GM18867 (cell line): Measurements from ENCODE around the gene DEFB127.
"Not testable (repeated sequence)": the region's sequence is repeated elsewhere in the genome, so short reads cannot be mapped to it uniquely, and the experiment has no call there.

ENCODE experiments used
- ATAC-seq: cut with Tn5 transposase; IDR thresholded peaks from one replicate; pipeline ENCODE4 v1.9.1; 2021; ENCODE audit warnings: mild to moderate bottlenecking, moderate library complexity; ENCODE audit not compliant: unreplicated experiment

Gene DEFB127, protein sequence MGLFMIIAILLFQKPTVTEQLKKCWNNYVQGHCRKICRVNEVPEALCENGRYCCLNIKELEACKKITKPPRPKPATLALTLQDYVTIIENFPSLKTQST

DNA sequence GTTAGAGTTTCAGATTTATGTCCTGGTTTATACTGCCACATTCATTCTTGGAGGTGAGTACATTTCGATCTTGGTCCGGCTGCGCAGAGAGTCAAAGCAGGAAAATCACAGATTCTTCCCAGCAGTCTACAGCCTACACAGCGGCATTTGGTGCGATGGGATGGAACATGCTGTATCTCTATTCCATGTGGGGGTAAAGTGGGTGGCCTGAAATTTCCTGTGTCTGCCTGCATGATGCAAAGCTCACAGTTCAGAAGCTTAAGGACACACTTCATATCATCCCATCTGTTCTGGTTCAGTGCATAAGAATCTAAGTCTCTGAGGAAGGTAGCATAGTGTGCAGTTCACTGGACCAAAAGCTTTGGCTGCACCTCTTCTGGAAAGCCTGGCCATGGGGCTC, at the start of gene DEFB127:
Gene DEFB127 (plus strand): TSS at position 301 of the 400 bp plus-strand sequence. CDS start 91 bp downstream, at position 392.
- ATAC-seq = no peak

DNA sequence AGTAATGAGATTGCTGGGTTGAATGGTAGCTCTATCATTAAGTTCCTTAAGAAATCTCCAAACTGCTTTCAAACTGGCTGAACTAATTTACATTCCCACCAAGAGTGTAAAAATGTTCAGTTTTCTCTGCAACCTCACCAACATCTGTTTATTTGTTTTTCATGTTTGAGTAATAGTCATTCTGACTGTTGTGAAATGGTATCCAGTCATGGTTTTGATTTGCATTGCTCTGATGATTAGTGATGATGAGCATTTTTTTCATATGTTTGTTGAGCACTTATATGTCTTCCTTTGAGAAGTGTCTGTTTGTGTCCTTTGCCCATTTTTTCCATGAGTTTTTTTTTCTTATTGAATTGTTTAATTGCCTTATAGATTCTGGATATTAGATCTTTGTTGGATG, 44.9 kb upstream of the DEFB127 start:
- ATAC-seq = no peak

DNA sequence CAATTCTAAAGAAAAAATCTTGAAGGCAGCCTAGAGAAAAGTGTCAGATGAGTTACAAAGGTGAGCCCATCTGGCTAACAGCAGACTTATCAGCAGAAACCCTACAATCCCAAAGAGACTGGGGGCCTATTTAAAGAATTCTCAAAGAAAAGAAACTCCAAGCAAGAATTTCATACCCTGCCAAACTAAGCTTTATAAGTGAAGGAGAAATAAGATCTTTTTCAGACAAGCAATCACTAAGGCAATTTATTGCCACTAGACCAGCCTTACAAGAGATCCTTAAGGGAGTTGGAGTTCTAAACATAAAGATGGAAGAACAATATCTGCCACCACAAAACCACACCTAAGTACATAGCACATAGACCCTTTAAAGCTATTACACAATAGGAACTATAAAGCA, 39.7 kb upstream of the DEFB127 start:
- ATAC-seq = no peak

DNA sequence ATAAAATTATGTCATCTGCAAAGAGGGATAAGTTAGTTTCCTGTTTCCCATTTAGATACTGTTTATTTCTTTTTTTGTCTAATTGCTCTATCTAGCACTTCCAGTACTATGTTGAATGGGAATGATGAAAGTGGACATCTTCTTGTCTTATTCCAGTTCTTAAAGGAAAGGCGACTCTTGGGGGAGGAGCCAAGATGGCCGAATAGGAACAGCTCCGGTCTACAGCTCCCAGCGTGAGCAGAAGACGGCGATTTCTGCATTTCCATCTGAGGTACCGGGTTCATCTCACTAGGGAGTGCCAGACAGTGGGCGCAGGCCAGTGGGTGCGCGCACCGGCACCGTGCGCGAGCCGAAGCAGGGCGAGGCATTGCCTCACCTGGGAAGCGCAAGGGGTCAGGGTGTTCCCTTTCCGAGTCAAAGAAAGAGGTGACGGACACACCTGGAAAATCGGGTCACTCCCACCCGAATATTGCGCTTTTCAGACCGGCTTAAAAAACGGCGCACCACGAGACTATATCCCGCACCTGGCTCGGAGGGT, 27.4 kb upstream of the DEFB127 start:
- not testable (repeated sequence) for ATAC-seq

DNA sequence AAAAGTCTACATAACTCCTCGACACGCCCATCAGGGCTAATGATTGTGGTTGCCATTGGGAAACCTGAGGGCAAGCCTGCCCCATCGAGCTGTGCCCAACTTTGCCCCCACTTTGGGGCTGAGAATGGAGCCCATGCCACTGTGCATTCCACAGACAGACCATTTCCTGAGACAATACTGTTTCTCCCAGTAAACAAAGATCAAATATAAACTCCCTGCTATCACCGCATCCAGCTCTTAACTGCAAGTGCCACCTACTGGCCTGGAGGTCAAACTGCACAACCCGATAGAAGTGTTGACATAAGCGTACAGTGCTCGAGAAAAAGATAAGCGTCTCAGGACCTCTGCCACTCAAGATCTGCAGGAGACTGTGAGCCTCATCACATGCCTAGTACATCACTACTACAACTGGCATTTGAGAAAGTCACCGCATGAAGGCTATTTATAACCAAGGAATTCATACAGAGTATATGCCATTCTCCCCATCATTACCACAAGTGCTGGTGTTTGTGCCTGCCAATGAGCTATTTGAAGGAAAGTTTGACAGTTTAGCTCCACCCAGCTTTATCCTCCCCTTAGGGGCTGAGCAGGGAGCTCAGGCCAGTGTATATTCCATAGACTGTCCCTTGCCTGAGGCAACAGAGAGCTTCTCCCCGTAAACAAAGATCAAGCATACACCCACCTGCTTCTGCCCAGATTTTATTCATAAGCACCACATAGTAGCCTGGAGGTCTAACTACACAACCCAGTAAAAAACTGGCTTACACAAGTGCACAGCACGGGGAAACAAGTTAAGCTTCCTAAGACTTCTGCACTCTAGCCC, 19.4 kb upstream of the DEFB127 start:
- ATAC-seq = no peak

DNA sequence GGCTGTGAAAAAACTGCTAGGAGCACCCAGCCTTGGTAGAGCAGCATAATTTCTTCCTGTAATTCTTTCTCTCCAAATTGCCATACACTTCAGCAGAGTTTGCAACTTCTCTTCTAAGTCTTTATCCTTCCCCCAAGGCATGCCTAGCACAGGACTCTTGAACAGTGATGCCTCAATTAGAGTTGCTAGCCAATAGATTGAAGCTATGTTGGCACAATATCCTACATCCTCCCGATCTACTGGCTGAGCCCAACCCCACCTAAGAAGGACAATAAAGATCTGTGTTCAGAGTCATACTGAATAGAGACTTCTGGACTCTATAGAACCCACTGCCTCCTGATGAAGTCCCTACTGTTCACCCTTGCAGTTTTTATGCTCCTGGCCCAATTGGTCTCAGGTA, 15.0 kb upstream of the DEFB127 start, which contains the start of gene DEFB126:
Gene DEFB126 (plus strand): TSS at position 301 of the 400 bp plus-strand sequence. CDS start 39 bp downstream, at position 340.
- no peak for ATAC-seq

DNA sequence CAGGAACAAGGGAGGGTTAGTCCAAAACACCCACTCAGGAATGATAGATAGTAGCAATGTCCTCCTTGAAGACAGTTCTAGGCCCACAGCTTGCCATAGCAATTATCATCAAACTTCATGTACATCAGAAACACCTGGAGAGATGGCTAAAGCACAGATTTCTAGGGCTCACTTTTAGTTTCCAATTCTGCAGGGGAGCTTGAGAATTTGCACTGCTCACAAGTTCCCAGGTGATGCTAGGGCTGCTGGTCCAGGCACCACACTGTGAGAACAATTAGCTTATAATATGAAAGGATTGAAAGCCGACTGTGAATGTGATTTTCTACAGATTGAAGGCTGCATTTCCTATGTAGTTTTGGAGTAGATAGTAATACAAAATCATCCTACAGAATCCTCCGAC, 11.4 kb upstream of the DEFB127 start:
- no peak for ATAC-seq

DNA sequence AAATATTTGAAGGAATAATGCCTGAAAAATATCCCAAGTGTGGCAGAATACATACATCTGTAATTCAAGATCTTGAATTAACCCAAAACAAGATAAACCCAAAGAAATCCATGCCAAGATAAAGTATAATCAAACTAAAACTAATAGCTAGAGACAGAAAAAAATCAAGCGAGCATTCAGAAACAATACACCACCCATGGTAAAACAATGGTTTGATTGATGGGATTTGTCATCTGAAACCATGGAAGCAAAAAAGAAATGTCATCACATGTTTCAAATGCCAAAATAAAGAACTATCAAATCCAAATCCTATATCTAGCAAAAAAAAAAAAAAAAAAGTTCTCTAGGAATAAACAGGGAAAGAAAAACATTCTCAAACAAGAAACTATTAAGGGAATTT, 5.1 kb upstream of the DEFB127 start:
- ATAC-seq = no peak

DNA sequence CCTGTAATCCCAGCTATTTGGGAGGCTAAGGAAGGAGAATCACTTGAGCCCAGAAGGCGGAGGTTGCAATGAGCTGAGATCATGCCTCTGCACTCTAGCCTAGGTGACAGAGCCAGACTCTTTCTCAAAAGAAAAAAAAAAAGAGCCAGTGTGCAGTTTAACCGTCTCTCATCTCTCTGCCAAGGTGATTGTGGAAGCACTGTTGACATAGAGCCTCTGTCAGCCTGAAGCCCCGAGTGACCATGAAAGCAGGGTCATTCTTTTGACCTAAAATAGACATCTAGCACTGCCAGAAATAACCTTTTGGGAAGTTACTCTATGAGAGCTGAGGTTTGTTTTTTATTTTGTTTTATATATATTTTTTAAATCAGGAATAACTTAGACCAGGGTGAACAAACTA, 7.4 kb downstream of the DEFB127 start:
- no peak for ATAC-seq

DNA sequence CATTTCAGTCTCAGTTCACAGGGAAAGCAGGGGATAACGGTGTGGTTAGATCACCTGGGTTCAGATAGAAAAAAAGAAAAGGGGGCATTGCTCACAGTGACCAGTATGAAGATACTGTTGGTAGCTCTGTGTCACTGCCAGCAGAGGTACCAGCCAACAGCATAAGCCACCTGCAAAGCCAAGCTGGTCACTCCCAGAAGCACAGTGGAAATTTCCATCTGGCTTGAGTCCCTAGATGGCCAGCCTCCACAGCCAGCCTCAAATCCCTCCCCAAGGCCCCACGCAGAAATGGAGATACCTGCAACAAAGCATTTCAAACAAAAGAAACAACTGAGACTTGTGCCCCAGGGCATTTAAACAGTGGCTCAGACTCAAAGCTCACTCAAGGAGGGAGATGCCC, 11.6 kb downstream of the DEFB127 start:
- ATAC-seq = no peak

DNA sequence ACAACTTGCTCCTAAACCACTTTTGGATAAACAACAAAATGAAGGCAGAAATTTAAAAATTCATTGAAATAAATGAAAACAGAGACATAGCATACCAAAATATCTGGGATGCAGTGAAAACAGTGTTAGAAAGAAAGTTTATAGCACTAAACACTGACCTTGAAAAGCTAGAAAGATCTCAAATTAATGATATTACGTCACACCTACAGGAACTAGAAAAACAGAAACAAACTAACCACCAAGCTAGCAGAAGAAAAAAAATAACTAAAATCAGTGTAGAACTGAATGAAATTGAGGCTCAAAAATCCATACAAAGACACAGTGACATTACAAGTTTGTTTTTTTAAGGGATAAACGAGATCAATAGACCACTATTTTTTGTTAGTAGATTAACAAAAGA, 27.0 kb downstream of the DEFB127 start:
- ATAC-seq = no peak

DNA sequence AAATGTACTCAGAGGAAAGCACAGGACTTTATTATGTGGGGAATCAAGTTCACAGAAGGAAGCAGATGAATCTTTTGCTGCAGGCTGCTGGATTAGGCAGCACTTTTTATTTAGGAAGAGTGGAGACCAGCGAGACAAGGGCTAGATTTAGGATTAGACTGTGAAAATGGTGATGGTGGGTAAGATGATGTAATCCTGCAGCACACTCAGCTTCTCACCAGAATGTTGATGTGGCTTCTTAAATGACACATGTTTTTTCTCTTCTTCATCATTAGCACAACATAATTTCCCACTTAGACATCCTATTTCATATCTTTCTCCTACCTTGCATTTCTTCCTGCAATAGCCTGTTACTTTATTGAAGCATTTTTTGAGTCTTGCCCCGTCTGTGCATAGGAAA, 30.5 kb downstream of the DEFB127 start:
- no peak for ATAC-seq

DNA sequence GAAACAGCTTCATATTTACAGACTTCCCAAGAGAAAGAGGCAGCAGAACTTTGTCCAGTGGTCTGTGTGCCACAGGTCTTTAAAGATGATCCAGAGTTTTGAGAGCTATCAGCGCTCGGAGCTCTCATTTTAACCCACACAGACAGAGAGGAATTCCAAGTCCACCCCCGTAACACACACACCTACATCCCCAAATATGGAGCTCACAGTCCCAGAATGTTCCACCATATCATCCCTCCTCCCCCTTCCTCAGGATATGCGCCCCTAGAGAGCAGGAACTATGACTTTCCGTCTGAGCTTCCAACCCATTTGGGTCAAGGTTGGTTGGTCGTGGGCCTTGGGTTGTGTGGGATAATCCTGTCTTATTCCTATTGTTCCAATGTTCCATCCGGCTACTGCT, 32.4 kb downstream of the DEFB127 start, which contains the start of gene DEFB128:
Gene DEFB128 (minus strand): TSS at position 101 of the 400 bp plus-strand sequence. CDS start 88 bp downstream, at position 13.
- no peak for ATAC-seq

DNA sequence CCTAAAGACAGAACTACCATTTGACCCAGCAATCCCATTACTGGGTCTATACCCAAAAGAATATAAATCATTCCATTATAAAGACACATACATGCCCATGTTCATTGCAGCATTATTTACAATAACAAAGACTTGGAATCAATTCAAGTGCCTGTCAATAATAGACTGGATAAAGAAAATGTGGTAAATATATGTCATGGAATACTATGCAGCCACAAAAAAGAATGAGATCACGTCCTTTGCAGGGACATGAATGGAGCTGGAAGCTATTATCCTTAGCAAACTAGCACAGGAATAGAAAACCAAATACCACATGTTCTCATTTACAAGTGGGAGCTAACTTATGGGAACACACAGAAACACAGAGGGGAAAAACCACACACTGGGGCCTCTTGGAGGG, 41.0 kb downstream of the DEFB127 start:
- ATAC-seq = no peak

DNA sequence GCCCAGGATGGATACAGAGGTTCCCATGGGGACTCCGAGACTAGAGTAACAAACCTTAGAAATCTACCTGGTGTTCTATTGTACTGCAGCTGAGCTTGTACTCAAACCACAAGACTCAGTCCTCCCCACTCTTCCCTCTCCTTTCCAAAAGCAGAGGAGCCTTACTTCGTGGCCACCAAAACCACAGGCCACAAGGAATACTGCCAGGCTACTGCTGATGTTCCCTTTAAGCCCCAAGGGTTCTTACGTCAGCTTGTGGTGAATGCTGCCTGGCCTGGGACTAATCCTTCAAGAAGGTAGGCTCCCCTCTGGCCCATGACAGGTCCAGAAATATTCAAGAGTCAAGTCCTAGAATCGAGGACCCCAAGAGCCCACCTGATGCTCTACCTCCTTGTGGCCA, 42.7 kb downstream of the DEFB127 start:
- ATAC-seq = no peak

DNA sequence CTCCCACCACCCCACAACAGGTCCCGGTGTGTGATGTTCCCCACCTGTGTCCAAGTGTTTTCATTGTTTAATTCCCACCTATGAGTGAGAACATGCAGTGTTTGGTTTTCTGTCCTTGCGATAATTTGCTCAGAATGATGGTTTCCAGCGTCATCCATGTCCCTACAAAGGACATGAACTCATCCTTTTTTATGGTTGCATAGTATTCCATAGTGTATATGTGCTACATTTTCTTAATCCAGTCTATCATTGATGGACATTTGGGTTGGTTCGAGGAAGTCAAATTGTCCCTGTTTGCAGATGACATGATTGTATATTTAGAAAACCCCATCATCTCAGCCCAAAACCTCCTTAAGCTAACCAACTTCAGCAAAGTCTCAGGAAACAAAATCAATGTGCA, 46.4 kb downstream of the DEFB127 start:
- not testable (repeated sequence) for ATAC-seq
